ENCODE data around the gene EEF1A2.

GRCh38 chr20:63454731-63455567 is 43.9 kb downstream of the EEF1A2 start:
- TF ChIP-seq POLR2AphosphoS5 (IDR thresholded peaks at IDR 0.05; ENCODE audit: borderline replicate concordance, low read depth, low read length) = no peak
- no peak for TF ChIP-seq EZH2 (IDR thresholded peaks at IDR 0.05)
- no peak for TF ChIP-seq FOXP2 (optimal IDR thresholded peaks at IDR 0.05; ENCODE audit: control extremely low read depth, extremely low read length, insufficient read depth)

Data from SK-N-MC (cell line).